A549 (cell line): Measurements from ENCODE around the gene NSD1. TPM values are rescaled to one million over a fixed set of nuclear protein-coding genes. Genes with fewer than 3 reads are reported as not detected.

Experiments
- ATAC-seq, 2 experiments: fragments of 200-7000 bp in 1 of 2; fragments of >200 bp in 1 of 2; cut with Nextera tagmentation in 1 of 2; cut with Tn5 transposase in 1 of 2; 3 replicates each; pipeline versions ENCODE4 v1.8.0 to v1.9.1; 2018 to 2020; ENCODE audit warnings: mild to moderate bottlenecking in 1 of 2, moderate library complexity in 1 of 2
- CTCF ChIA-PET: fragments of 300-600 bp; sonication (Branson Sonifier 250); formaldehyde crosslinking; extraction: SDS; loops from one replicate; lab custom pipeline; 2021; ENCODE audit warnings: antibody characterized with exemption, inconsistent platforms; lab: Yijun Ruan, JAX
- POLR2A ChIA-PET: fragments of 350-600 bp; formaldehyde crosslinking; extraction: SDS; loops from one replicate; lab custom pipeline; 2021; ENCODE audit warnings: antibody characterized with exemption, inconsistent platforms; lab: Yijun Ruan, JAX
- DNase-seq, 2 experiments: peaks; one replicate each; pipeline versions ENCODE4 v3.0.0 to v3.0.0-alpha.2; 2011 to 2016; ENCODE audit warnings: low read depth in 1 of 2, low spot score in 1 of 2
- FAIRE-seq: peaks from 2 replicates; lab custom pipeline; 2011; peaks lifted over from hg19 to GRCh38; lab: Jason Lieb, UNC
- H3K27ac ChIP-seq, 2 experiments: fragments of >200 bp; sonication (Bioruptor Twin); formaldehyde crosslinking; 3 replicates each; pipeline ENCODE4 v1.5.1; 2016 to 2017
- H3K4me1 ChIP-seq: fragments of >200 bp; sonication (Bioruptor Twin); formaldehyde crosslinking; 3 replicates; pipeline ENCODE4 v1.6.1; 2016
- H3K4me2 ChIP-seq: fragments of >200 bp; sonication (Bioruptor Twin); formaldehyde crosslinking; 3 replicates; pipeline ENCODE4 v1.6.1; 2016
- H3K4me3 ChIP-seq: fragments of >200 bp; sonication (Bioruptor Twin); formaldehyde crosslinking; 3 replicates; pipeline ENCODE4 v1.5.1; 2016
- H3K9me3 ChIP-seq: fragments of >200 bp; sonication (Bioruptor Twin); formaldehyde crosslinking; 3 replicates; pipeline ENCODE4 v1.6.1; 2016
- BCL3 ChIP-seq: fragments of >200 bp; sonication (Bioruptor Twin); formaldehyde crosslinking; IDR thresholded peaks from 3 replicates; pipeline ENCODE4 v1.6.1; 2016
- CBX8 ChIP-seq: fragments of 200-600 bp; sonication (generic); IDR thresholded peaks from 2 replicates; pipeline ENCODE4 v1.6.1; 2016
- CTCF ChIP-seq: fragments of >200 bp; sonication (Bioruptor Twin); formaldehyde crosslinking; IDR thresholded peaks from 3 replicates; pipeline ENCODE4 v1.5.1; 2016
- EHF ChIP-seq: fragments of 250-450 bp; sonication (Bioruptor Pico); IDR thresholded peaks from 2 replicates; pipeline ENCODE4 v1.5.0; 2020; ENCODE audit warnings: mild to moderate bottlenecking
- EP300 ChIP-seq, 2 experiments: fragments of >200 bp; sonication (Bioruptor Twin); formaldehyde crosslinking; IDR thresholded peaks; 2 replicates in 1 of 2; 3 replicates in 1 of 2; pipeline ENCODE4 v1.6.1; 2016 to 2017
- ESRRA ChIP-seq: fragments of 150-350 bp; IDR thresholded peaks from 2 replicates; pipeline ENCODE4 v1.6.1; 2014; ENCODE audit warnings: mild to moderate bottlenecking, low read length, borderline replicate concordance
- FOSB ChIP-seq: fragments of 250-450 bp; sonication (Bioruptor Pico); IDR thresholded peaks from 2 replicates; pipeline ENCODE4 v1.5.0; 2020; ENCODE audit warnings: mild to moderate bottlenecking, moderate library complexity
- FOSL2 ChIP-seq, 2 experiments: fragments of 450-650 bp in 1 of 2; fragments of >200 bp in 1 of 2; sonication (Bioruptor Twin) in 1 of 2; formaldehyde crosslinking; IDR thresholded peaks; 2 replicates each; pipeline versions ENCODE4 v1.5.0 to v1.6.1; 2016 to 2020; ENCODE audit warnings: mild to moderate bottlenecking in 1 of 2, moderate library complexity in 1 of 2
- GATA3 ChIP-seq: IDR thresholded peaks from 2 replicates; pipeline ENCODE4 v1.6.1; 2012; ENCODE audit warnings: borderline replicate concordance
- HEYL ChIP-seq: fragments of 250-450 bp; sonication (Bioruptor Pico); IDR thresholded peaks from 2 replicates; pipeline ENCODE4 v1.8.0; 2021; ENCODE audit warnings: mild to moderate bottlenecking, moderate library complexity
- HMGXB4 ChIP-seq: fragments of 250-450 bp; sonication (Bioruptor Pico); IDR thresholded peaks from 2 replicates; pipeline ENCODE4 v1.5.0; 2021; ENCODE audit warnings: mild to moderate bottlenecking, moderate library complexity, borderline replicate concordance
- HOXB13 ChIP-seq: fragments of 250-450 bp; sonication (Bioruptor Pico); IDR thresholded peaks from 2 replicates; pipeline ENCODE4 v1.5.0; 2020; ENCODE audit warnings: low read depth, mild to moderate bottlenecking, moderate library complexity
- JUN ChIP-seq, 2 experiments: fragments of >200 bp; sonication (Bioruptor Twin); formaldehyde crosslinking; IDR thresholded peaks; 2 replicates in 1 of 2; 3 replicates in 1 of 2; pipeline ENCODE4 v1.6.1; 2016 to 2017
- JUNB ChIP-seq: fragments of >200 bp; sonication (Bioruptor Twin); formaldehyde crosslinking; IDR thresholded peaks from 2 replicates; pipeline ENCODE4 v1.6.1; 2016
- KDM5A ChIP-seq: fragments of 200-600 bp; sonication (generic); IDR thresholded peaks from 2 replicates; pipeline ENCODE4 v1.6.1; 2016; ENCODE audit warnings: antibody characterized with exemption, mild to moderate bottlenecking
- MAX ChIP-seq: IDR thresholded peaks from 2 replicates; pipeline ENCODE4 v1.6.1; 2012
- MAZ ChIP-seq: fragments of 150-350 bp; IDR thresholded peaks from 2 replicates; pipeline ENCODE4 v1.6.1; 2014; ENCODE audit warnings: antibody characterized with exemption, low read depth, low read length, borderline replicate concordance
- MYC ChIP-seq: IDR thresholded peaks from 2 replicates; pipeline ENCODE4 v1.6.1; 2012; ENCODE audit warnings: mild to moderate bottlenecking, inconsistent platforms, low read length, improper control_type of control experiment, borderline replicate concordance
- PBX3 ChIP-seq: IDR thresholded peaks from 2 replicates; pipeline ENCODE4 v1.6.1; 2012
- PHF8 ChIP-seq: fragments of 200-600 bp; sonication (generic); IDR thresholded peaks from 2 replicates; pipeline ENCODE4 v1.6.1; 2016; ENCODE audit warnings: low read depth, mild to moderate bottlenecking, antibody characterized with exemption, moderate library complexity, borderline replicate concordance
- POLR2A ChIP-seq: IDR thresholded peaks from 2 replicates; pipeline ENCODE4 v1.6.1; 2012; ENCODE audit warnings: mild to moderate bottlenecking, low read length
- RCOR1 ChIP-seq: fragments of 150-350 bp; IDR thresholded peaks from 2 replicates; pipeline ENCODE4 v1.6.1; 2014; ENCODE audit warnings: antibody characterized with exemption, low read length, low read depth
- REST ChIP-seq: fragments of 200-600 bp; sonication (generic); IDR thresholded peaks from 2 replicates; pipeline ENCODE4 v1.6.1; 2016; ENCODE audit warnings: antibody characterized with exemption, mild to moderate bottlenecking, moderate library complexity
- TFCP2L1 ChIP-seq: fragments of 250-450 bp; sonication (Bioruptor Pico); IDR thresholded peaks from 2 replicates; pipeline ENCODE4 v1.5.0; 2021; ENCODE audit warnings: mild to moderate bottlenecking
- TP53 ChIP-seq: fragments of 250-450 bp; sonication (Bioruptor Pico); IDR thresholded peaks from 2 replicates; pipeline ENCODE4 v1.5.0; 2021; ENCODE audit warnings: mild to moderate bottlenecking, moderate library complexity
- ZNF302 ChIP-seq: fragments of 250-450 bp; sonication (Bioruptor Pico); IDR thresholded peaks from 2 replicates; pipeline ENCODE4 v1.9.0; 2021; ENCODE audit warnings: inconsistent platforms, mild to moderate bottlenecking, moderate library complexity
- WGBS: methylation state at CpG from one replicate; pipeline ENCODE4 v1.1.6; 2017; ENCODE audit errors: missing lambda C conversion rate; 5-methylcytosine and 5-hydroxymethylcytosine counted together
- polyA plus RNA-seq, 4 experiments: library from polyadenylated mRNA; depleted of rRNA in 3 of 4; stranded (reverse); fragments of >200 nt; fragmentation: RNase III in 1 of 4; extraction: RNeasy Plus Mini Kit Qiagen cat#74134 plus additional on column Dnase treatment in 1 of 4; gene quantifications; 2 replicates in 3 of 4; 3 replicates in 1 of 4; pipeline ENCODE4 v1.2.3, GENCODE V29; 2011 to 2017

Gene NSD1
- polyA plus RNA-seq, 2 of the 4 experiments (the other 2 are of a cell fraction): 16.3 to 38.2 TPM

- no peak for TF ChIP-seq CBX8
- TF ChIP-seq MYC: no peak
- TF ChIP-seq FOSL2 (IDR thresholded peaks at IDR 0.05): no peak
- TF ChIP-seq FOSL2 (CRISPR knock-in tag; IDR thresholded peaks at IDR 0.05): no peak
- no peak for TF ChIP-seq ESRRA
- TF ChIP-seq, all 56 proteins: peak for 0
These were observed 169.0 kb downstream of the NSD1 start (continued) for GRCh38 chr5:177302354-177303110.

GRCh38 chr5:177303121-177303924, 169.8 kb downstream of the NSD1 start, which contains the start of the genes PRELID1 and RAB24:
TSS of gene PRELID1 (plus strand) at chr5:177303799. CDS start at chr5:177303986, 187 bp downstream.
TSS of gene RAB24 (minus strand) at chr5:177303719. CDS start at chr5:177303288, 431 bp downstream.
- CTCF ChIA-PET: interaction anchor here (1.2 to 4.6 kb wide), 3 partner anchors 7 to 190 kb away, joined by 3 to 24 read pairs (median 14); no protein-coding TSS in a partner anchor
- H3K27ac ChIP-seq: peak within 1 kb of the TSS; percentile 95 to 96
- 12% methylated on average over 30 of the region's 100 CpGs for WGBS
- H3K4me3 ChIP-seq: peak within 1 kb of the TSS; percentile 68
- no peaks in the 10 kb centered on the region for H3K9me3 ChIP-seq
- POLR2A ChIA-PET: interaction anchor here (0.6 kb wide), 1 partner anchor 109 kb away, joined by 3 read pairs; no protein-coding TSS in a partner anchor
- peaks cover 42% of the 10 kb centered on the region for H3K4me1 ChIP-seq
- H3K4me2 ChIP-seq: peak within 1 kb of the TSS; percentile 99
- peak; percentile 55 to 78 for ATAC-seq
- FAIRE-seq: no peak
- peak; percentile 77 to 84 for DNase-seq
- TF ChIP-seq JUNB: no peak
- TF ChIP-seq HOXB13 (CRISPR knock-in tag): no peak
- peak; percentile 64 to 88; a peak in 4 of 5 replicates for TF ChIP-seq JUN (IDR thresholded peaks at IDR 0.05)
- TF ChIP-seq FOSB (CRISPR knock-in tag): 0 out of 2 replicates have a peak, but pooled peaks have one; percentile 41
- TF ChIP-seq CTCF: peak; percentile 14; the same call in 2 of the 3 replicates
- peak; percentile 60 for TF ChIP-seq POLR2A
- no peak for TF ChIP-seq EHF (CRISPR knock-in tag)
- TF ChIP-seq EP300 (IDR thresholded peaks at IDR 0.05): no peak
- TF ChIP-seq ZNF302 (CRISPR knock-in tag): no peak
- TF ChIP-seq HMGXB4 (CRISPR knock-in tag): no peak
- peak; percentile 86 for TF ChIP-seq MAX
- peak; percentile 45; the same call in 1 of the 3 replicates for TF ChIP-seq BCL3
- no peak for TF ChIP-seq HEYL
- TF ChIP-seq GATA3: no peak
- 0 out of 2 replicates have a peak, but pooled peaks have one; percentile 47 for TF ChIP-seq TFCP2L1 (CRISPR knock-in tag)
- TF ChIP-seq PHF8: peak; percentile 60; the same call in 1 of the 2 replicates
- no peak for TF ChIP-seq RCOR1
- no peak for TF ChIP-seq PBX3
- peak; percentile 76; the same call in 1 of the 2 replicates for TF ChIP-seq KDM5A
- TF ChIP-seq MAZ: peak; percentile 49; the same call in 1 of the 2 replicates
- 0 out of 2 replicates have a peak, but pooled peaks have one; percentile 74 for TF ChIP-seq MYC
- 0 out of 2 replicates have a peak, but pooled peaks have one; percentile 25 for TF ChIP-seq REST
- TF ChIP-seq TP53 (CRISPR knock-in tag): no peak
